Memory B cell (primary cell): ENCODE results near the gene CALN1.

ENCODE experiments used
- ATAC-seq: fragments of 150-1000 bp; cut with Tn5 transposase; 2 replicates; pipeline ENCODE4 v1.10.0; 2021; ENCODE audit warnings: low read depth, mild to moderate bottlenecking, moderate library complexity
- DNase-seq, 2 donors: peaks; one replicate each; pipeline ENCODE4 v3.0.0; 2022; ENCODE audit warnings: low spot score in 2 of 2
- H3K27ac Mint-ChIP-seq: one replicate; pipeline ENCODE4 v1.8.0; 2022; ENCODE audit warnings: mild to moderate bottlenecking, moderate library complexity, mixed read lengths
- H3K27me3 Mint-ChIP-seq: one replicate; pipeline ENCODE4 v1.8.0; 2022; ENCODE audit warnings: mixed read lengths
- H3K36me3 Mint-ChIP-seq: one replicate; pipeline ENCODE4 v1.8.0; 2022; ENCODE audit warnings: mild to moderate bottlenecking, mixed read lengths
- H3K4me1 Mint-ChIP-seq: one replicate; pipeline ENCODE4 v1.8.0; 2022; ENCODE audit warnings: mixed read lengths
- H3K4me3 Mint-ChIP-seq: one replicate; pipeline ENCODE4 v1.8.0; 2022; ENCODE audit warnings: mild to moderate bottlenecking, moderate library complexity, mixed read lengths
- H3K9me3 Mint-ChIP-seq: one replicate; pipeline ENCODE4 v1.8.0; 2022; ENCODE audit warnings: mixed read lengths

The CALN1 gene

DNA sequence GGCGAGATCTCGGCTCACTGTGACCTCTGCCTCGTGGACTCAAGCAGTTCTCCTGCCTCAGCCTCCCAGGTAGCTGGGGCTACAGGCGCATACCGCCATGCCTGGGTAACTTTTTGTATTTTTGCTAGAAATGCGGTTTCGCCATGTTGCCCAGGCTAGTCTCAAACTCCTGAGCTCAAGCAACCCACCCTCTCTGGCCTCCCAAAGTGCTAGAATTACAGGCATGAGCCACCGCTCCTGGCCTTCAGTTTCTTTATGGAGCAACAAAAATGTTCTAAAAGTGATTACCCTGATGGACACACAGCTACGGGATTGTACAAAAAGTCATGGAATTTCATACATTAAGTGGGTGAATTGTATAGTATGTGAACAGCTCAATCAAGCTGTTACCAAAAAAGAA lies 216.0 kb downstream of the CALN1 start:
- ATAC-seq = no peak
- Mint-ChIP-seq H3K4me3 (no peak overlapping the region), H3K27ac (no peak overlapping the region), H3K27me3 (no peaks in the 10 kb centered on the region), H3K4me1 (no peaks in the 10 kb centered on the region), H3K36me3 (no peaks in the 10 kb centered on the region), H3K9me3 (peaks cover 2% of the 10 kb centered on the region)
- DNase-seq = no peak

DNA sequence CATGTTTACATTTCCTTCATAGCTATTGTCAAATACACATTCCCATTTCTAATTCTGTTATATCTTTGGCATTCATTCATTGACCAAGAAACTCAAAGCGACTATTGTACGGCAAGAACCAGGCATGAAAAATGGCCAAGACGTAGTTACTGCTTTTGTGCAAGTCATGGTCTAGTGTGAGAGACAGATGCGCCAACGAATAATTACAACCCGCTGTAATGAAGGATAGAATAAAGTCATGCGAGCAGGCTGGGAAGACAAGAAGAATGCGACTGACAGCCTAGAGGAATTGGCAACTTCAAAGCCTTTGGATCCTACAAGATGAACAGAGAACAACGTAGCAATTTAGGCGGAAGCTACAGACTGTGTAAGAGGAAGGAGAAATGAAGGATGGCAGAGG lies 221.2 kb downstream of the CALN1 start:
- no peaks in the 10 kb centered on the region for H3K36me3 Mint-ChIP-seq
- no peaks in the 10 kb centered on the region for H3K27me3 Mint-ChIP-seq
- H3K27ac Mint-ChIP-seq = no peak overlapping the region
- peaks cover 5% of the 10 kb centered on the region for H3K9me3 Mint-ChIP-seq
- ATAC-seq (no peak), DNase-seq (no peak)
- no peak overlapping the region for H3K4me3 Mint-ChIP-seq
- H3K4me1 Mint-ChIP-seq = no peaks in the 10 kb centered on the region

DNA sequence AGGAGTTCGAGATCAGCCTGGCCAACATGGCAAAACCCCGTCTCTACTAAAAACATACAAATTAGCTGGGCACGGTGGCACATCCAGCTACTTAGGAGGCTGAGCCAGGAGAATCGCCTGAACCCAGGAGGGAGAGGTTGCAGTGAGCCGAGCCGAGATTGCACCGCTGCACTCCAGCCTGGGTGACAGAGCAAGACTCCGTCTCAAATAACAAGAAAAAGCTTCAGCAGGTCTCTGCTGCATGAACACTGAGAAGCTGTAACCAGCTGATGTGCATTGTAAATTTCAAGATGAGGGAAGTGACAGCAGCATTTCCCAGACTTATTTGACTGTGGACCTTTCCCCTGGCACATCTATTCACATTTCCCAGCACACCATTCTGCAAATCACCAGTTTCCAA lies 222.0 kb downstream of the CALN1 start:
- H3K4me1 Mint-ChIP-seq = no peaks in the 10 kb centered on the region
- no peaks in the 10 kb centered on the region for H3K27me3 Mint-ChIP-seq
- no peak for ATAC-seq
- peaks cover 8% of the 10 kb centered on the region for H3K9me3 Mint-ChIP-seq
- H3K36me3 Mint-ChIP-seq = no peaks in the 10 kb centered on the region
- H3K4me3 Mint-ChIP-seq = no peak overlapping the region
- no peak overlapping the region for H3K27ac Mint-ChIP-seq
- DNase-seq = no peak

DNA sequence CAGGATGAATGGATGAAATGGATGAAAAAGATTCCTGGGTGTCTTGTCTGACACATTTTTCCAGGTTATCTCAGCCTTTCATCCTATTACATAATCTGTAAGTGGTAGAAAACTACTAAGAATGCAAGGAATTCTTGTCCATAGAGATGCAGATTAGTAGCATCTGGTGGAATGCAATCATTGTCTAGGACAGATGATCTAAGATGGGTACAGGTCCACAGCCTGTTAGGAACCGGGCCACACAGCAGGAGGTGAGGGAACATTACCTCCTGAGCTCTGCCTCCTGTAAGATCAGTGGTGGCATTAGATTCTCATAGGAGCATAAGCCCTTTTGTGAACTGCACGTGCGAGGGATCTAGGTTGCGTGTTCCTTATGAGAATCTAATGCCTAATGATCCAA lies 225.0 kb downstream of the CALN1 start:
- no peak overlapping the region for H3K4me3 Mint-ChIP-seq
- no peaks in the 10 kb centered on the region for H3K27me3 Mint-ChIP-seq
- H3K9me3 Mint-ChIP-seq = peaks cover 8% of the 10 kb centered on the region
- no peaks in the 10 kb centered on the region for H3K4me1 Mint-ChIP-seq
- no peaks in the 10 kb centered on the region for H3K36me3 Mint-ChIP-seq
- no peak overlapping the region for H3K27ac Mint-ChIP-seq
- no peak for DNase-seq
- no peak for ATAC-seq

DNA sequence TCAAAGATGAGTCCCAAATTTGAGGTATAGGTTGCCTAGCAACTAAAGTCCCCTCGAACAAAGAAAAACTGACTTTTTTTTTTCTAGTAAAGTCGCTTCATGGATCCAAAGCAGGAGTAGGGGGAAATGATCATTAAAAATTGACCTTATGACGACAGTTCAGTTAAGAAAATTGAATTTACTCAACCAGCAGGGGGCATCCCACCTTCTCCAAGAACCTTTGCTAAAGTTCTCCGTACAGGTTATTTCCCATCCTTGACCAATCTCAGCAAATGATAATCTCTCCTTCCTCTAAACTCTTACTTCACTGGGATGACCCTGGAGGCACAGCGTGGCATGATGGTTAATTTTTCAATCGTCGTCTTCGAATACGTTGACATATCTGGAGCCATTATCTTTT lies 228.3 kb downstream of the CALN1 start:
- Mint-ChIP-seq H3K4me3 (no peak overlapping the region), H3K27me3 (no peaks in the 10 kb centered on the region), H3K27ac (no peak overlapping the region), H3K4me1 (no peaks in the 10 kb centered on the region), H3K9me3 (peaks cover 6% of the 10 kb centered on the region), H3K36me3 (no peaks in the 10 kb centered on the region)
- DNase-seq = no peak
- ATAC-seq = no peak

DNA sequence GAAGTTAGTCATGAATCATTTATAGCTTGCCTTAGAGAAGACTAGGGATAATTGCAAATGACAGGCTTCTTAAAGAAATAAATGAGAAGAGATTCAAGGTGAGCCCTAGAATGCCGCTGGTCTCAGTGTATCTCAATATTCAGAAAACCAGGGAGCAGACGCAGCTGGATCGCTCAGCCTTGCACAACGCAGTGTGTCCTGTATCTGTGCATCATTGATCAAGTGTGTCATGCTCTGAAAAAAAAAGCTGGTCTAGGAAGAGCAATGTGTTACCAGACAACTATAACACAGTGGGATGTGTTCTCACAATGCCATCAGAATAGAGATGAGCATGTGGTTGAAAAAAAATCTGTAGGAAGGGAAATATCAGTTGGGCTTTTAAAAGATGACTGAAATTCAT lies 230.1 kb downstream of the CALN1 start:
- ATAC-seq = no peak
- H3K4me3 Mint-ChIP-seq = no peak overlapping the region
- H3K4me1 Mint-ChIP-seq = no peaks in the 10 kb centered on the region
- DNase-seq = no peak
- no peak overlapping the region for H3K27ac Mint-ChIP-seq
- H3K27me3 Mint-ChIP-seq = no peaks in the 10 kb centered on the region
- peaks cover 6% of the 10 kb centered on the region for H3K9me3 Mint-ChIP-seq
- H3K36me3 Mint-ChIP-seq = no peaks in the 10 kb centered on the region

DNA sequence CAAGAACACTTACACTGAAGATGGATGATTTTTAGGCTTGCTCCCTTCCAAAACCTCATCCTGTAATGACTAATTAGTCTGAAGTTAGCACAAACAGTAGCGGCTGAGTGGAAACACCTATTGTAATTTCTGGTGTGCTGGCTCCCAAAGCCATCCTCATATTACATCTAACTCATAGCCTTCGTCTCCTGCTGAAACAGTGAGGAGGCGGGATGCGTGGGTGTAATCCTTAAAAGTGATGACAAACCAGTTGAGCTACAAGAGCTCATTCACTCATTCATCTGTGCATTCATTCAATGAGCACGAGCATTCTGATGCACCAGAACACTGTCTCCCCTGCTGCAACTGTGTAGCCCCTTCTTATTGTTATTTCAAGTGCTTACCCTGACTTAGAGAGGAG lies 235.3 kb downstream of the CALN1 start:
- Mint-ChIP-seq H3K27ac (no peak overlapping the region), H3K4me3 (no peak overlapping the region), H3K27me3 (no peaks in the 10 kb centered on the region), H3K36me3 (no peaks in the 10 kb centered on the region), H3K4me1 (no peaks in the 10 kb centered on the region), H3K9me3 (peaks cover 7% of the 10 kb centered on the region)
- DNase-seq (no peak), ATAC-seq (no peak)

DNA sequence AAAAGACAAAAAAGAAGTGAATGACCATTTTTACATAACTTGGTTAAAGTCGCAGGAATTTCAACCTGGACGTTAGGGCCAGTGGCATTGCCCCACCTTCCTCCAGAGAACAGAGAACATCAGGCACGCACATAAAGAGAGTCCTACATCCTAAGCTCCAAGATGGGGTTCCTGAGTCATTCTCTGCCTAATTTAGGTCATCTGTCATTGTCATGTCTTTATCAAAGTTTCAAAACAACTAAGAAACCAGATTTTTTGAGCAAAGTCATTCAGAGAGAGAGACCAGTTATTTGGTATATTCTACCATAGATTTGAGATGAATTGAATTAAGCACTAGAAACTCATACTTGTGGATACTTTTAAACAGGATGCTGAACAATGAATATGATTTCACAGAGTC lies 241.7 kb downstream of the CALN1 start:
- H3K27ac Mint-ChIP-seq = no peak overlapping the region
- ATAC-seq = no peak
- H3K4me1 Mint-ChIP-seq = no peaks in the 10 kb centered on the region
- no peaks in the 10 kb centered on the region for H3K27me3 Mint-ChIP-seq
- no peak for DNase-seq
- peaks cover 5% of the 10 kb centered on the region for H3K9me3 Mint-ChIP-seq
- H3K36me3 Mint-ChIP-seq = no peaks in the 10 kb centered on the region
- H3K4me3 Mint-ChIP-seq = no peak overlapping the region

DNA sequence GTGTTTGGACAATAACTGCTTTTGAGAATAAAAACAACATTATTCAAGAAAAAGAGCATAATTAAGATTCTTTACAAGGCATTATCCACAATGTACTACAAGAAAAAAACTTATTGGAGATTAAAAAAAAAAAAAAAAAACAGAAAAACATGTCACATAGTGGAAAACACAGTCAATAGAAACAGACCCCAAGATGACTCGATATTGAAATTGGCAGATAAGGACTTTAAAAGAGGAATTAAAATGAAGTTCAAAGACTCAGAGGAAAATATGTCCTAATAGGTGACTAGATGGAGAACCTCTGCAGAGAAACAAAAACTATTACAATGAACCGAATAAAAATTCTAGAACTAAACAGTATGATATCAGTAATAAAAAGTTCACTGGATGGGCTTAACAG lies 248.9 kb downstream of the CALN1 start:
- Mint-ChIP-seq H3K9me3 (peaks cover 10% of the 10 kb centered on the region), H3K36me3 (no peaks in the 10 kb centered on the region), H3K4me3 (no peak overlapping the region), H3K27ac (no peak overlapping the region), H3K27me3 (no peaks in the 10 kb centered on the region), H3K4me1 (no peaks in the 10 kb centered on the region)
- DNase-seq = no peak
- ATAC-seq = no peak

DNA sequence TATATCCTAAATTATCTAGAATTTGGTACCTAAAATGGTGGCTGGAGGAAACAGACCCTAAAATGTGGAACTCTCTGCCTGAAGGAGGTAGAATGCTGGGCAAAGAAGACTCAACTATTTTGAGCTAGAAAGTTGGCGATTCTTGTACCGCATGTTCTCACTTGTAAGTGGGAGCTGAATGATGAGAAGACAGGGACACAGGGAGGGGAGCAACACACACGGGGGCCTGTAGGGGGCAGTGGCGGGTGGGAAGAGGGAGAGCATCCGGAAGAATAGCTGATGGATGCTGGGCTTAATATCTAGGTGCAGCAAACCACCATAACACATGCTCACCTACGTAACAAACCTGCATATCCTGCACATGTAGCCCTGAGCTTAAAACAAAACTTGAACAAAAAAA lies 250.6 kb downstream of the CALN1 start:
- DNase-seq (no peak), ATAC-seq (no peak)
- Mint-ChIP-seq H3K27me3 (no peaks in the 10 kb centered on the region), H3K27ac (no peak overlapping the region), H3K4me3 (no peak overlapping the region), H3K9me3 (peaks cover 10% of the 10 kb centered on the region), H3K4me1 (no peaks in the 10 kb centered on the region), H3K36me3 (no peaks in the 10 kb centered on the region)

DNA sequence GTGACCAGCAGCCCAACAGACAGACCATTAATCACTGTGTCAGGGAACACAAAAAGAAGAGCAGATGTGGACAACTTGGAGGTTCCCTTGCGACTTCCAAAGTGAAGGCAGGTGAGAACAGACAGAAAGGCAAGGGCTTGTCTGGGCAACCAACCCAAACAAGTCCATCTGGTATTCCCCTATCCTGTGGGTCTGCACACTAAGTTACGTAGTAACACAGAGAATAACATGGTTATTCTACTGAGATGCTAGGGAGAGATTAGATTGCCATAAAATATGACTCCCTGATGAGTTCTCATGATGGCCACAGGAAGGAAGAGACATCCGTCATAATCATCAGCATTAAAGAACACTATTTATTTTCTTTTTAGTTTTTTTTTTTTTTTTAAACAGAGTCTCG lies 252.2 kb downstream of the CALN1 start:
- no peak for DNase-seq
- H3K27me3 Mint-ChIP-seq = no peaks in the 10 kb centered on the region
- no peak overlapping the region for H3K4me3 Mint-ChIP-seq

DNA sequence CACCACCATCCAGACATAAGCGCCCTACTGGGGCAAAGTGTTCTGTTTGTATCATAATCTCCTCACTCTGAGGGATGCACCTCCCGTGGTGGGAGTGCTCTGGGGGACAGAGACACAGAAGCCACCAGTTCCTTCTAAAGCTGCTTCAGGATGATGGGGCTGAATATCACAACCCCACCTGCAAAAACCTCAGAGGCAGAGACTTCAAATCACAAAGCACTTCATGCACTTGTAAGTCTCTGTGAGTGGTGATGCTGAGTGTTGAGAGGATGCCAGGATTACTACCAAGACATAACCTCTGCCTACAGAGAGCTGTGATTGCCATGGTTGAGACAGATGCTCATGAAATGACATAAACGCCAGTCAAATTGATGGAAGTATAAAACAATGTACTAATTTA lies 255.5 kb downstream of the CALN1 start:
- H3K36me3 Mint-ChIP-seq = no peaks in the 10 kb centered on the region
- ATAC-seq (no peak), DNase-seq (no peak)
- no peak overlapping the region for H3K27ac Mint-ChIP-seq
- no peak overlapping the region for H3K4me3 Mint-ChIP-seq
- H3K4me1 Mint-ChIP-seq = no peaks in the 10 kb centered on the region
- no peaks in the 10 kb centered on the region for H3K9me3 Mint-ChIP-seq
- H3K27me3 Mint-ChIP-seq = no peaks in the 10 kb centered on the region

More for the DNA sequence above, 252.2 kb downstream of the CALN1 start:
- Mint-ChIP-seq H3K9me3 (peaks cover 10% of the 10 kb centered on the region), H3K36me3 (no peaks in the 10 kb centered on the region), H3K4me1 (no peaks in the 10 kb centered on the region), H3K27ac (no peak overlapping the region)
- ATAC-seq = no peak

DNA sequence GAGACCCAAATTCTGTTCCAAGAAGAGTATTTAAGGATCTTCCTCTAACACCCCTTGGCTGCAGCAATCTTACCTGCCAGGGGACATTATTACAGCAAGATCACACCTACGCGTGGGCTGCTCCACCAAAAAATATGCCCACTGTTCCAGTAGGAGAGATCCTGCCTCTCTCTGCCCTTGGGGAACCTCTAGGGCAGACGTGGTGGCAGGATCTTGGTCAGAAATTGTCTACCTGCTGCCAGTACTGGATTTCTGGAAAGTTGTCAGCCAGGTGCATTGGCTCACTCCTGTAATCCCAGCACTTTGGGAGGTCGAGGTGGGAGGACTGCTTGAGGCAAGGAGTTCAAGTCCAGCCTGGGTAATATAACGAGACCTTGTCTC lies 259.0 kb downstream of the CALN1 start:
- Mint-ChIP-seq H3K36me3 (no peaks in the 10 kb centered on the region), H3K9me3 (peaks cover 2% of the 10 kb centered on the region), H3K4me1 (no peaks in the 10 kb centered on the region), H3K27me3 (no peaks in the 10 kb centered on the region), H3K4me3 (no peak overlapping the region), H3K27ac (no peak overlapping the region)
- DNase-seq (no peak), ATAC-seq (no peak)

DNA sequence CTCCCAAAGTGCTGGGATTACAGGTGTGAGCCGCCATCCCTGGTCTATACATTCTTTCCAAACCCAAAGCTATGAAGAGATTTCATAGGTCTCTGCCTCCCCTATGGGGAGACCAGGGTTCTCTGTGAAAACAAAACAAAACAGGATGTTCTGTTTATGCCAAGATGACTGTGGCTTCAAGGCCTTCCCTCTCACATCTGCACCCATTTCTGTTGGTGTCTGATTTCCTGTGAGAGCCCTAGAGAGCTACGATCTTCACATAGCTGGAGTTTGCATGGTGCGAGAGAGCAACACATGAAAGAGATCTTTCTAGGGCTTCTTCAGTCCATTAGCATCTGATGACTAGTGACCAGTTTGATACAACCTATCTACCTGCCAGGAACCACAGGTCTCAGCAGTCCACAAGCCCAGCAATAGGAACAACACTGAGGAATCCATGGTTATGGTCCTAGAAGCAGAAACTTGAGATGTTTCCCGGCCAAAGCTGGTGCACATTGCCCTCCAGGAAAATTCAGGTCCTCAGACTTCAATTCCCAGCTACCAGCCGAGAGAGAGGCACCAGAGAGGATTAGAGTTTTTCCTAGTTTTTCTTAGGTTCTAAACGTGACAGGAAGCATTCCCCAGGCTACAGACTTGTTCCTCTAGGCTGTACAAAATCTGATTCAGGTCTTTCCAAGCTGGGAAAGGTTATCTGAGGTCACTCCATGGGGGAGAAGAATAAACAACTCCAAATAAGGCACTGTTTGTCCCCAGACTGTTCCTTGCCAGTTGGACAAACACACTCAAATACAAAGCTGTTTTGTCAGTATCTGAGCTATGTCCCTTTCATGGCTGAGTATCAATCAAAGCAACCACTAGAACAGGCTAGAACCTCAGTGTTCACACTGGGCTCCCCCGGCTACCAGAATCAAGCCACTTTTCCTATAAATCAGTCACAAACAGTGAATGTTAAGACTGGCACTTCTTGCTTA lies 259.7 kb downstream of the CALN1 start:
- H3K4me1 Mint-ChIP-seq = no peaks in the 10 kb centered on the region
- H3K27ac Mint-ChIP-seq = no peak overlapping the region
- no peak for DNase-seq
- no peaks in the 10 kb centered on the region for H3K27me3 Mint-ChIP-seq
- peaks cover 2% of the 10 kb centered on the region for H3K9me3 Mint-ChIP-seq
- H3K4me3 Mint-ChIP-seq = no peak overlapping the region
- H3K36me3 Mint-ChIP-seq = no peaks in the 10 kb centered on the region
- ATAC-seq = no peak

DNA sequence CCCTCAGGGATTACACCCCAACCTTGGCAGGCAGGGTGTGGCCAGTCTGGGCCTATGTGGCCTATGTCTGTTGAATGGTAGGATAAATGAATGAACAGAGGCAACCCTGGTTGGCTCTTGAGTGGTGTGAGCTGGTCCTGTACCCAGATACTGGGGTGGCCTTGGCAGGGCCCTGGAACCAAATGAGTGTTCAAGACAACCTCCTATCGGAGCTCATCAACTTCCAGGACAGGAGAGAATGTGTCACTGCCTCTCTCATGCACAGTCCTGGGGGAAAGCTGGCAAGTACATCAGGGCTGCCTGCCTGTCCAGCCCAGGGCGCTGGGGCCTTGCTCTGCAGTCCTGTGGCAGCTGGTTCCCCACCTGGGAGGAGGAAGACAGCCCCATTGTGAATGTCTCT lies 271.6 kb downstream of the CALN1 start:
- Mint-ChIP-seq H3K27me3 (no peaks in the 10 kb centered on the region), H3K9me3 (peaks cover 9% of the 10 kb centered on the region)

More for the DNA sequence above, 271.6 kb downstream of the CALN1 start:
- no peak overlapping the region for H3K4me3 Mint-ChIP-seq
- no peaks in the 10 kb centered on the region for H3K4me1 Mint-ChIP-seq
- ATAC-seq = no peak
- no peak overlapping the region for H3K27ac Mint-ChIP-seq
- H3K36me3 Mint-ChIP-seq = peaks cover 4% of the 10 kb centered on the region
- no peak for DNase-seq
